GM12878 (cell line): Measurements from ENCODE around the gene LBR. TPM values are rescaled to one million over a fixed set of nuclear protein-coding genes. Genes with fewer than 3 reads are reported as not detected.

ENCODE experiments used
- BCLAF1 ChIP-seq: fragments of 450-650 bp; IDR thresholded peaks from 2 replicates; pipeline ENCODE4 v1.6.1; 2017; ENCODE audit warnings: antibody characterized with exemption, mild to moderate bottlenecking, moderate library complexity
- BMI1 ChIP-seq: fragments of 450-650 bp; IDR thresholded peaks from 2 replicates; pipeline ENCODE4 v1.6.1; 2016; ENCODE audit warnings: mild to moderate bottlenecking, moderate library complexity, borderline replicate concordance
- BRCA1 ChIP-seq: IDR thresholded peaks from 2 replicates; pipeline ENCODE4 v1.6.1; 2011; ENCODE audit warnings: low read depth, low read length, improper control_type of control experiment
- EGR1 ChIP-seq, 2 experiments: IDR thresholded peaks; 1 replicate in 1 of 2; 2 replicates in 1 of 2; pipeline ENCODE4 v1.6.1; 2011 to 2012; ENCODE audit warnings: low read depth in 2 of 2, low read length in 2 of 2, borderline replicate concordance in 1 of 2, mild to moderate bottlenecking in 1 of 2, moderate library complexity in 1 of 2
- HDGF ChIP-seq: fragments of 450-650 bp; IDR thresholded peaks from 2 replicates; pipeline ENCODE4 v1.6.1; 2016; ENCODE audit warnings: antibody characterized with exemption
- NFYA ChIP-seq: IDR thresholded peaks from 2 replicates; pipeline ENCODE4 v1.6.1; 2011; ENCODE audit warnings: low read depth, mild to moderate bottlenecking, low read length, improper control_type of control experiment, borderline replicate concordance
- SMARCA5 ChIP-seq: fragments of 450-650 bp; IDR thresholded peaks from 2 replicates; pipeline ENCODE4 v1.6.1; 2017; ENCODE audit warnings: mild to moderate bottlenecking
- TCF7 ChIP-seq: IDR thresholded peaks from 2 replicates; pipeline ENCODE4 v1.6.1; 2014; ENCODE audit warnings: antibody characterized with exemption, borderline replicate concordance
- ZBTB11 ChIP-seq: fragments of 450-650 bp; formaldehyde crosslinking; IDR thresholded peaks from 2 replicates; pipeline ENCODE4 v1.5.0; 2022; ENCODE audit warnings: mild to moderate bottlenecking, missing genetic modification characterization
- polyA plus RNA-seq, 11 experiments: library from polyadenylated mRNA; depleted of rRNA in 4 of 11; unstranded in 6 of 11; stranded (reverse) in 5 of 11; fragments of >200 nt; fragmentation: Nextera tagmentation in 4 of 11; fragmentation: Illumina TruSeq in 1 of 11; extraction: Ambion mirVana in 4 of 11; extraction: Trizol in 1 of 11; gene quantifications; 1 replicate in 1 of 11; 2 replicates in 10 of 11; pipeline versions ENCODE4 v1.2.1 to v1.2.3, GENCODE V29; 2011 to 2016; ENCODE audit warnings: inconsistent platforms in 2 of 11, missing spikeins in 2 of 11, low read depth in 1 of 11
- total RNA-seq, 4 experiments: library from RNA; depleted of rRNA in 3 of 4; stranded (reverse); fragments of >200 nt in 3 of 4; fragmentation: Illumina TruSeq in 1 of 4; extraction: Trizol in 1 of 4; gene quantifications; 2 replicates each; pipeline versions ENCODE4 v1.2.1 to v1.2.3, GENCODE V29; 2013 to 2021

Gene LBR
- total and polyA plus RNA-seq, 10 of the 15 experiments (the other 5 are each of a cell fraction or from before 2014, with no cell fraction given) = 81.8 to 178 (median 114) TPM

- TF ChIP-seq BMI1 (no peak), BRCA1 (no peak), TCF7 (no peak), NFYA (no peak), HDGF (no peak), BCLAF1 (no peak), SMARCA5 (no peak), ZBTB11 (CRISPR knock-in tag) (peak; percentile 86), EGR1 (IDR thresholded peaks at IDR 0.05; ENCODE audit: borderline replicate concordance in 1 of 2, low read depth in 2 of 2, low read length in 2 of 2) (peak; percentile 13 to 48)
These were observed 39.6 kb upstream of the LBR start (continued) for GRCh38 chr1:225467193-225468020.
